Measurements from ENCODE around the gene AFF1. TPM values are rescaled to one million over a fixed set of nuclear protein-coding genes. Genes with fewer than 3 reads are reported as not detected.

AFF1 gene
- total and polyA plus RNA-seq, 7 donors = 7.2 to 100 (median 61.7) TPM

DNA sequence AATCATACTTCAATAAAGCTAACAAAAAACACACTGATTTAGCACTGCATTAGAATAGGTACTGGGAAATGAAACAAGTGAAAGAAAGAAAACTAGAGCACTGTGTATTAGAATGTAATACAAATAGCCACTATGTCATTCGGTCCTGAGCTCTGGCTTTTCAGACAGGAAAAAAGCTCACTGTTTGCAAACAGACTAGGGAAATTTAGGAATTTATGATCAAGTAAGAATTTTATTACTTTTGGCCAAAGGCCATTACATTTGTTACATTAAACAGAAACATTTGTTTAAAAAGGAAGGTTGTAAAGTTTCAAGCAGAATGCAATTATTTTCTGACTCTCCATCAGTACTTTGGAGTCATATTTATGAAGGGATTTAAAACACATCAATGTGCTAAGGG is 216.9 kb downstream of the AFF1 start:
- DNase-seq = no peak
- Histone ChIP-seq H3K27me3 (no peaks in the 10 kb centered on the region), H3K36me3 (no peaks in the 10 kb centered on the region), H3K27ac (peak overlapping the region in 3 of 4 donors; percentile 53 to 70 (median 63)), H3K4me3 (no peak overlapping the region), H3K9me3 (no peaks in the 10 kb centered on the region), H3K4me1 (peaks cover 0 to 35% (median 22%) of the 10 kb centered on the region in 4 donors)
- intact Hi-C loops (cut with DNase I) = loop anchor here (1.0 to 10.0 kb wide), 3 partner anchors 84 to 313 kb away; no protein-coding TSS in a partner anchor
- WGBS, 2 donors = 7 to 49% methylated on average over 1 of the region's 1 CpG
- TF ChIP-seq POLR2AphosphoS5 (IDR thresholded peaks at IDR 0.05) (peak in 3 of 4 donors; percentile 9 to 65 (median 51)), EP300 (IDR thresholded peaks at IDR 0.05) (no peak)
- TF ChIP-seq, protein P1, sequence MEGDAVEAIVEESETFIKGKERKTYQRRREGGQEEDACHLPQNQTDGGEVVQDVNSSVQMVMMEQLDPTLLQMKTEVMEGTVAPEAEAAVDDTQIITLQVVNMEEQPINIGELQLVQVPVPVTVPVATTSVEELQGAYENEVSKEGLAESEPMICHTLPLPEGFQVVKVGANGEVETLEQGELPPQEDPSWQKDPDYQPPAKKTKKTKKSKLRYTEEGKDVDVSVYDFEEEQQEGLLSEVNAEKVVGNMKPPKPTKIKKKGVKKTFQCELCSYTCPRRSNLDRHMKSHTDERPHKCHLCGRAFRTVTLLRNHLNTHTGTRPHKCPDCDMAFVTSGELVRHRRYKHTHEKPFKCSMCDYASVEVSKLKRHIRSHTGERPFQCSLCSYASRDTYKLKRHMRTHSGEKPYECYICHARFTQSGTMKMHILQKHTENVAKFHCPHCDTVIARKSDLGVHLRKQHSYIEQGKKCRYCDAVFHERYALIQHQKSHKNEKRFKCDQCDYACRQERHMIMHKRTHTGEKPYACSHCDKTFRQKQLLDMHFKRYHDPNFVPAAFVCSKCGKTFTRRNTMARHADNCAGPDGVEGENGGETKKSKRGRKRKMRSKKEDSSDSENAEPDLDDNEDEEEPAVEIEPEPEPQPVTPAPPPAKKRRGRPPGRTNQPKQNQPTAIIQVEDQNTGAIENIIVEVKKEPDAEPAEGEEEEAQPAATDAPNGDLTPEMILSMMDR (IDR thresholded peaks at IDR 0.05) = no peak

DNA sequence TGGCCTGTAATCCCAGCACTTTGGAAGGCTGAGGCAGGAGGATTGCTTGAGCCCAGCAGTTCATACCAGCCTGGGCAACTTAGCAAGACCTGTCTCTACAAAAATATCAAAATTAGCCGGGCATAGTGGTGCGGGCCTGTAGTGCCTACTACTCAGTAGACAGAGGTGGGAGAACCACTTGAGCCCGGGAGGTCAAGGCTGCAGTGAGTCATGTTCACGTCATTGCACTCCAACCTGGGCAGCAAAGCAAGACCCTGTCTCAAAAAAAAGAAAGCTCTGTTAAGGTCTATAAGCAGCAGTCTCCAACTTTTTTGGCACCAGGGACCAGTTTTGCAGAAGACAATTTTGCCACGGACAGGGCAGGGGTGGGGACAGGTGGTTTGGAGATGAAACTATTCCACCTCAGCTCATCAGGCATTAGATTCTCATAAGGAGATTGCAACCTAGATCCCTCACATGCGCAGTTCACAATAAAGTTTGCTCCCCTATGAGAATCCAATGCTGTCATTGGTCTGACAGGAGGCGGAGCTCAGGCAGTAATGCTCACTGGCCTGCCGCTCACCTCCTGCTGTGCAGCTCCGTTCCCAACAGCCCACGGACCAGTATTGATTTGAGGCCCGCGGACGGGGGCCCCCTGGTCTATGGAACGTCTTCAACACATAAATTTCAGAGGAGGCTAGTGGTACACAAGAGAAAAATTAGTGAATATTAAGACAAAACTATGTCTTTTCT is 217.7 kb downstream of the AFF1 start:
- no peak for DNase-seq
- peak overlapping the region in 3 of 4 donors; percentile 53 to 70 (median 63) for H3K27ac ChIP-seq
- H3K4me1 ChIP-seq = peaks cover 0 to 35% (median 22%) of the 10 kb centered on the region in 4 donors
- 76 to 85% methylated on average over 14 of the region's 14 CpGs for WGBS, 2 donors
- H3K9me3 ChIP-seq = no peaks in the 10 kb centered on the region
- no peak overlapping the region for H3K4me3 ChIP-seq
- no peak for TF ChIP-seq EP300 (IDR thresholded peaks at IDR 0.05)
- intact Hi-C loops (cut with DNase I) = loop anchor here (5.0 to 10.0 kb wide), 2 partner anchors 230 to 312 kb away; no protein-coding TSS in a partner anchor
- no peaks in the 10 kb centered on the region for H3K27me3 ChIP-seq
- no peaks in the 10 kb centered on the region for H3K36me3 ChIP-seq

- Histone ChIP-seq H3K4me1 (peaks cover 0 to 35% (median 22%) of the 10 kb centered on the region in 4 donors), H3K36me3 (no peaks in the 10 kb centered on the region), H3K9me3 (no peaks in the 10 kb centered on the region), H3K27me3 (no peaks in the 10 kb centered on the region), H3K4me3 (no peak overlapping the region), H3K27ac (no peak overlapping the region)
- WGBS, 2 donors = 88 to 92% methylated on average over 4 of the region's 4 CpGs
- no peak for DNase-seq
- intact Hi-C loops (cut with DNase I) = loop anchor here (5.0 to 10.0 kb wide), 2 partner anchors 231 to 312 kb away; no protein-coding TSS in a partner anchor
- no peak for TF ChIP-seq POLR2A (IDR thresholded peaks at IDR 0.05)
- TF ChIP-seq EP300 (IDR thresholded peaks at IDR 0.05) = no peak
- TF ChIP-seq, protein P1 (IDR thresholded peaks at IDR 0.05) = no peak
- TF ChIP-seq POLR2AphosphoS5 (IDR thresholded peaks at IDR 0.05) = no peak
These were observed 218.5 kb downstream of the AFF1 start for GRCh38 chr4:87153078-87153870.

DNA sequence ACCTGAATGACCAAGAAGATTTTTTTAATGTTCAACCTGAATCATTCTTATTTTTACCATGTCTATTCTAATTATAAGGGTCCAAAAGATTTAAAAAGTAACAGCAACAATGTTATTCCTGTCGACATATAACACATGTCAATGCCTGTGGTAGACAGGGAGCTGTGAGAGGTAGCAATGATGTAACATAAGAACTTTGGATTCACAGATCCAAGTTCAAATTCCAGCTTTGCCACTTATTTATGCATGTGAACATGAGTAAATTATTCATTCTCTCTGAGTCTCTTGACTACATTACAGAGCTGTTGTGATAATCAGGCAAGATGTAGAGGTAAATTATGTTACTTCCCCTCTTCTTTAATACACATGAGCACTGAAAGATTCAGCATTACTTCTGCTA is 231.1 kb downstream of the AFF1 start:
- no peak for TF ChIP-seq POLR2AphosphoS5 (IDR thresholded peaks at IDR 0.05)
- TF ChIP-seq, protein P1 (IDR thresholded peaks at IDR 0.05) = no peak
- no peak for TF ChIP-seq POLR2A (IDR thresholded peaks at IDR 0.05)
- no peak for TF ChIP-seq EP300 (IDR thresholded peaks at IDR 0.05)
- Histone ChIP-seq H3K27ac (no peak overlapping the region), H3K36me3 (peaks cover 0 to 24% (median 4%) of the 10 kb centered on the region in 4 donors), H3K4me1 (no peaks in the 10 kb centered on the region), H3K4me3 (no peak overlapping the region), H3K27me3 (no peaks in the 10 kb centered on the region), H3K9me3 (no peaks in the 10 kb centered on the region)
- intact Hi-C loops (cut with DNase I) = no loop called here
- 89 to 97% methylated on average over 1 of the region's 1 CpG for WGBS, 2 donors
- DNase-seq = no peak

DNA sequence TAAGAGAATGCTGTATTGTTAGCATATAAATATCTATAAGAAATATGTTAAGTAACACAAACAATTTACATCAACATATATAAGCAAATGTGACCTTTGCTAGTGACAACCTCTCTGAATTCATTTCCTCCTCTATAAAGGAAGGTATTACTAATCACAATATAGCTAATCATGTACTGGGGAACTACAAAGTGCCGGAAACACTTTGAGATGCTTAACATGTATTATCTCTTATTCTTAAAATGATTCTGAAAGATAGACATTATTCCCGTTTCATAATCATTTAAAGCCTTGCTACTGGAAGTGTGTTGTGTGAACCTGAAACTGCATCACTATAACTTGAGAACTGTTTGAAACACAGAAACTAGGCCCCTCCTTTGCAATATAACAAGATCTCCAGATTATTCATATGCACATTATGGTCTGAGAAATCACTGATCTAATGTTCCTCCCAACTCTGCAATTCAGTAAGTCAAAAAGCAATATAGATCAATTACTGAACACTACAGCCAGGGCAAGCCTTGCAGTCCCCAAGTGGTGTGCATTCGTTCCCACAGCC is 231.6 kb downstream of the AFF1 start:
- H3K36me3 ChIP-seq = peaks cover 0 to 24% (median 4%) of the 10 kb centered on the region in 4 donors

More for the DNA sequence above, 231.6 kb downstream of the AFF1 start:
- WGBS, 2 donors = 90 to 95% methylated on average over 3 of the region's 3 CpGs
- H3K27ac ChIP-seq = no peak overlapping the region
- no peaks in the 10 kb centered on the region for H3K4me1 ChIP-seq
- DNase-seq = no peak
- H3K9me3 ChIP-seq = no peaks in the 10 kb centered on the region
- TF ChIP-seq POLR2A (IDR thresholded peaks at IDR 0.05) = no peak
- TF ChIP-seq, protein P1 (IDR thresholded peaks at IDR 0.05) = no peak
- no peak for TF ChIP-seq EP300 (IDR thresholded peaks at IDR 0.05)
- no peak for TF ChIP-seq POLR2AphosphoS5 (IDR thresholded peaks at IDR 0.05)
- H3K27me3 ChIP-seq = no peaks in the 10 kb centered on the region
- intact Hi-C loops (cut with DNase I) = no loop called here
- no peak overlapping the region for H3K4me3 ChIP-seq
